Stimulated activated CD8-positive, alpha-beta memory T cell treated with anti-CD3 and anti-CD28 coated beads, Interleukin-15, amount 100 ng/mL, for 48 hours (primary cell): ENCODE data around the gene GPRC5B.
A peak's percentile ranks its signal among the peaks of the same experiment; 100 is the strongest.

Experiments used
- DNase-seq, 2 donors: peaks; one replicate each; pipeline ENCODE4 v3.0.0-alpha.2; 2020; ENCODE audit warnings: low read depth in 2 of 2

Gene GPRC5B, protein sequence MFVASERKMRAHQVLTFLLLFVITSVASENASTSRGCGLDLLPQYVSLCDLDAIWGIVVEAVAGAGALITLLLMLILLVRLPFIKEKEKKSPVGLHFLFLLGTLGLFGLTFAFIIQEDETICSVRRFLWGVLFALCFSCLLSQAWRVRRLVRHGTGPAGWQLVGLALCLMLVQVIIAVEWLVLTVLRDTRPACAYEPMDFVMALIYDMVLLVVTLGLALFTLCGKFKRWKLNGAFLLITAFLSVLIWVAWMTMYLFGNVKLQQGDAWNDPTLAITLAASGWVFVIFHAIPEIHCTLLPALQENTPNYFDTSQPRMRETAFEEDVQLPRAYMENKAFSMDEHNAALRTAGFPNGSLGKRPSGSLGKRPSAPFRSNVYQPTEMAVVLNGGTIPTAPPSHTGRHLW

DNA sequence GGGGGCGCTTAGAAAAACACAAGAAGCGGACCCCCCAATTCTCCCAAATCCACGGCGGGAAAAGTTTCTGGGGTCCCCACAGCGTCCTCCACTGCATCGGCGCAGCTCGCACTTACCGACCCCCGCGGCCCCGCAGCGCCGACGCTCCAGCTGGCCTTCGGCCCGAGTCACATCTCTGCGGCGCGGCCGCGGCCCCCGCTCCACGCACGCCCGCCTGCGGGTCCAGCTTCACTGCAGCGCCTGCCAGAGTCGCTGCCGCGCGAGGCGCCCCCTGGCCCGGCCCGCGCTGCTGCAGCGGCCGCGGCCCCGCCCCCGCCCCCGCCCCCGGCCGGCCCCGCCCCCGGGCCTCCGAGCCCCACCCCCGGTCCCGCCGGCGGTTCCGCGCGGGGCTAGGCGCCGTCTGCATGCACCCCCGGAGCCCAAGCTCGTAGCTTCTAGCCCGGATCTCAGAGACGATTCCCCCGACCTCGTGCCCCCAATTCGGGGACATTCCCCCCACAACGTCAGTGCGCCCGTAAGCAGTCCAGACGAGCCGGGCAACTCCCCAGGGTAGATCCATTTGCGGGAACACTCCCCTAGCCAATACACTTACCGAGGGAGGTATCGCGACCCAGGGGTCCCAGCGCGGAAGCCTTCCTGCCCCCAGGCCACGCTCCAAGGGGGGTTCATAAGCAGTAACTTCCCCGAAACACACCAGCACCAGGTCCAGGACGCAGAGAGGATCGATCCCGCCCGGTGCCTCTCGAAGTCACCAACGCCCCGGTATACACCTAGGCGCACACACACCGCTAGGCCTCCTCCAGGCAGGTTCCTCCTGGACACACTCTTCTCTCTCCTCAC, at the start of gene GPRC5B:
GPRC5B (minus strand) TSS at position 238 of the 840 bp plus-strand sequence. CDS start 12,003 bp downstream, outside the sequence.
- no peak for DNase-seq

DNA sequence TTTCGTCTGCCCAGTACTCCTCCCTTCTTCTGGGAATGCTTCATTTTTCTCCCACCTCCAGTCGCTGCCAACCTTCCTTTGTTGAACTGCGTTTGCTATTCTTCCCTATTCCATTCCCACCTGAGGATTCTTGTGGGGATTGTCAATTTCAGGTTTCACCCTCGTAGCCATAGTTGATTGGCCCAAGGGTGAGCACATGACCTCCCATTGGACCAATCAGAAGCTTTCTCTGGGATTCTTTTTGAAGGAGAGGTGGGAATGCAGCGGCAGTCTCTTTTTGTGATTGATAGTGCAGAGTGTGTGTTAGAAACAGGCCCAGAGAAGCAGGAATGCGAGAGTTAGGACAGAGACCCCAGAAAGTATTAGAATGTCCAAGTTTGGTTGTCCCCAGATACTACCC, 49.1 kb upstream of the GPRC5B start:
- DNase-seq: no peak

DNA sequence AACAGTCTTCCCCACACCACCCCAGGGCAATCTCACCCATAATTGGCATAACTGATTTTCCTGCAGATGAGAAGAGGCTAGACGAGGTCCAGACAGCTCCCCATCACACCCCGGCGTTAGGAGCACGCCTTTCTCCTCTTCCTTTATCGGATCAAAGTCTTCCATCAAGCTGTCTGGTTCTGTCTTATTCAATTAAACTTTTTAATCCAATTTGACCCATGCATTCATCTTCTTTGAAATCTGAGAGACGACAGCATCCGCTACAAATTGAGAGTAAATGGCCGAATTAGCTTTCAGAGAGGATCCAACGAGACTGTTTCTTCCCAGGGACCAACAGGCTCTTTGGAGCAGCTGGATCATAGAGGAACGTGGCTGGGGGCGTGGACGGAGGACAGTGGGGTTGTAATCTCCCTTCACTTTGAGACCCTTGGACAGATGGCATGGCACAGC, 44.4 kb upstream of the GPRC5B start:
- DNase-seq: no peak

DNA sequence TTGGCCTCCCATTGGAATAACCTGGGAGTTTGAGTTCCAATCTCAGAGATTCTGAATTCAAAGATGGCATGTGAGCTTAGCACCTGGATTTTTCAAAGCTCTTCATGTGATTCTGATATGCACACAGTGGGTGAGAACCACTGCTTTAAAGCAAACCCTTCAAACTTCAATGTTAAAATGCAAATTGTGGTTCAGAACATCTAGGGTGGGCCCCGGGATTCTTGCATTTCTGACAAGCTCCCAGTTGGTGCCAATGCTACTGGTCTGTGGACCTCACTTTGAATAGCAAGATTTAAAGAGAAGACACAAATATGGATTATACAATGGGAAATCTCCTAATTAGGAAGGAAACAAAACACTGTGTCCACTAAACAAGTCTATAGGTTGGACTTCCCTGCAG, 43.8 kb upstream of the GPRC5B start:
- no peak for DNase-seq

DNA sequence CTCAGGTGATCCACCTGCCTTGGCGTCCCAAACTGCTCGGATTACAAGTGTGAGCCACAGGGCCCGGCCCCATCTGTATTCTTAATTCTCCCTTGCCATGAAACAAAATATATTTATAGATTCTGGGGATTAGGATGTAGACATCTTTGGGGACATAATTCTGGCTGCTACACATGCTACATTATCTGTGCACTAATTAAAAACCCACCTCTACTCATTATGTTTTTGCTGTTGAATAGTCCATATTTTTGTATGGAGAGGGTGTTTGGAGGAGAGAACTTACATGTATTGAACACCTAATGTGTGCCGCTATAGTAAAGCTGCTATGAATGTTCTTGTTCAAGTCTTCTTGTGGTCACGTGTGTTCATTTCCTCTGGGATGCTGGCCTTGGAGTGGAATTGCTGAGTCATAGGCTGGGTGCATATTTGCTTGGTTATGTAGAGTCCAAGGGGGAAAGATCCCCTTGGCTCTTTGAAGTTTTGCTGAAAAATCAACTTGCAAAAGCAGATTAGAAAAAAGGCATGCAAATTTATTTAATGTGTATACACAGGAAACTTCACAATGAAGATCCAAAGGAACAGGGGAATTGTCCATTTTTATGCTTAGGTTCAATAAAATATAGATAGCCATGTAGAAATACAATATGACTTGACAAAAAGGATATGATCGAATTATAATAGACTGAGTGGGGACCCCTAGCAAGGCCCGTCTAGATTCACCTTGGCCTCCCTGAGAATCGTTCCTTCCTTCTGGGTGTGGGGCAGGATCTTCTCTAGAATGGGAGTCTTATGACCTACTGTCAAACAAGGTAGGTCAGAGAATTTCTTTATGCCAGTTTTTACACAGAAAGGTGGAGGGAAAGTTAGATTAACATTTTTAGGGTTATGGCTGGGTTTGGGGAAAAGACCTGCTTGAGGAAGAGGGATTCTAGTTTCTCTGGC, 42.1 kb upstream of the GPRC5B start:
- no peak for DNase-seq

DNA sequence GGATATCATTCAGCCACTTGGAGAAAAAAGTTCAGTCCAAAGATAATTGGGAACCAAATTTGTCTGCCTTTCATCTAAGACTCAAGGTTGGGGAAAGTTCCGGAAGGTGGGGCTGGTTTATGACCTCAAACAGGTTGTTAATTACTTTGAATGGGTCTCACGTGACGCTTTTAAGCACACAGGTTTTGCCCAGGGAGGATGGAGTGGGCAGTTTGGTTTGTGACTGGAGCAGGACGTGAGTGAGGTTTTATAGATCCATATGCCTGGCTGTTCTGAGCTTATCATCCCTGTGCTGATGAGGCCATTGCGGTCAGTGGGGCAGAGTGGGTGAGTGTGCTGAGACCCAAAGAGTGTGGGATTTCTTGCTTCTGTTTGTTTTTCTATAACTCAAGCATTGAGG, 38.7 kb upstream of the GPRC5B start:
- DNase-seq: no peak

DNA sequence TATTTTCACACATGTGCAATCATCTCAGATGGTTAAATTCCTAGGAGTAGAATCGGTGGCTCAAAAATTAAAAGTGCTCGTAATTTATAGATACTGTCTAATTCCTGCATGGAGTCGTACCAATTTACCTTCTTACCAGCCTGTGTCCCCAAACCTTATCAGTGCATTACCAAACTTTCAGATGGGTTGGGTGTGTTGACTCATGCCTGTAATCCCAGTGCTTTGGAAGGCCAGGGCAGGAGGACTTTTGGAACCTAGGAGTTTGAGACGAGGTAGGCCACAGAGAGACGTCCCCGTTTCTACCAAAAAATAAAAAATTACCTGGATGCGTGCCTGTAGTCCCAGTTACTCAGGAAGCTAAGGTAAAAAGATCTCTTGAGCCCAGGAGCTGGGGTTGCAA, 34.5 kb upstream of the GPRC5B start:
- no peak for DNase-seq

DNA sequence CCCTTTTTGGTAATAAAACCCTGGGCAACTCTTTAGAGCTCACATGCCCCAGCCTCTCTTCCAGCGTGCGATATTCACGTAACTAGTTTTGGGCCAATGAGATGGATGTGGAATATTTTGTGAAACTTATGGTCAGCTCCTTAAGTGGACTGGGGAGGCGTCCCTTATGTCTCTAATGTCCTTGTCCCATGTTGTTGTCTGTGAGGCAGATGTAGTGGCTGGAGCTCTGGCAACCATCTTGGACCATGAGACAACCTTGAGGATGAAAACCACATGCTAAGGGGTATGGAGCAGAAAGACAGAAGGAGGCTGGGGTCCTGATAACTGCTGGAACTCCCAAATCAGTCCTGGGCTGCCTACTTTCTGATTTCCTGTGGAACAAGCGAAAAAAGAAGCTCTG, 31.4 kb upstream of the GPRC5B start:
- no peak for DNase-seq

DNA sequence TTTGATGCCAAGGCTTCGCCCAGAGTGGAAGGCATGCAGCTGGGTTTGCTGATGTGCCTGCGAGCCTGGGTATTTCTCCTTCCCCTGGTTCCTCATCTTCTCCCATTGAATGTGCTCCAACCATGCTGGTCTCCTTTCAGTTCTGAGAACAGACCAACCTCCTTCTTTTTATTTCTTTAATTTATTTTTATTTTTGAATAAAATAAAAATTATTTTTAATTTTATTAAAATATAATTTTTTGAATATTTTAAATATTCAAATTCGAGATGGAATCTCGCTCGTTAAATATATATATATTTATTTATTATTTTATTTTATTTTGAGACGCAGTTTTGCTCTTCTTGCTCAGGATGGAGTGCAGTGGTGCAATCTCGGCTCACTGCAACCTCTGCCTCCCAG, 30.2 kb upstream of the GPRC5B start:
- no peak for DNase-seq

DNA sequence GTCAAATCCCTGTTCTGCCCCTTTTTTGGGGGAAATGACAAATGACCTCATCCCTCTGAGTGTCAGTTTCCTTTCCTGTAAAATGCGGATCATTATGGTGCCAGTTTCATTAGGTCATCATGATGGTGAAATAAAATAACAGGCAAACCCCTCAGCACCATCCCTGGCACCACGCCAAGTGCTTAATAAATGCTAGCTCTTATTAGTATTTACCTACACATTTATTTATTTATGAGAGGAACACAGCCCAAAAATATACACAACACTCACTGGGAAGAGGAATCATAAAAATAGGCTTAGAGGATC, 28.6 kb upstream of the GPRC5B start:
- no peak for DNase-seq

DNA sequence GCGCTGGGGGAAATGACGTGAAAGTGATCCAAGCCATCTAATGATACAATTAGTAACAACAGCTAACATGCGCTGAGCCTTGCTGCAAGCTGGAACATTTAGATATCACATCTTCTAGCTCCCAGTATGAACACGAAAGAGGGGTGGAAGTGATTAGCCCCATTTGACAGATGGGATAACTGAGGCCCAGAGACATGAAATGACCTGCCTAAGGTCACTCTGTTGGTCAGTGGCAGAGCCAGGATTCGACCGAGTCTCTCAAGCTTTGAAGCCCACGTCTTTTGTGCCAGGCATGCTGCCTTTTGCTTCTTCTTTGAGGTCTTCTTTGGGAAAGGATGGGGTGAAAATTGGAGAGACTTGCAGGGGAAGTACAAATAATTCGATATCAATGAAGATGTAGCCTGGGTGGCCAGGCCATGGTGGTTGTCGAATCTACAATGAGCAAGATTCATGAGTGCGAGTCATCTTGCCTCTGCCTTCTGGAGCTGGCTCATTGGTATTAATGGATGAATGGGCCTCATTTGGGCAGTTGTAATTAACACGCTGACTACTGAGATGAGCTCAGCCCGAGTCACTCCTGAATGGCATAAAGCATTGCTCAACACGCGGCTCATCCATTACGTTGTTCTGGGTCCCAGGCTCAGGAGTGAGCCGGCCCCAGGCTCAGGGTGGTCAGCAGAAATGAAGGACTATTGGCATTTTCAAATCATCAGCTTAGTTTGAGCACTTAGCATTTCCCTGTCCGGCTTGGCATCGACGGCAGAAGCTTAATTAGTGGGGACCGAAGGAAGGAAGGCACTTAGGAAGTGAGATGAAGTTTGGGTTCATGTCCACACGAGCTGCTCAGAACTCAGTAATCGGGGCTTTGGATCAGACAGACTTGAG, 28.0 kb upstream of the GPRC5B start:
- no peak for DNase-seq

DNA sequence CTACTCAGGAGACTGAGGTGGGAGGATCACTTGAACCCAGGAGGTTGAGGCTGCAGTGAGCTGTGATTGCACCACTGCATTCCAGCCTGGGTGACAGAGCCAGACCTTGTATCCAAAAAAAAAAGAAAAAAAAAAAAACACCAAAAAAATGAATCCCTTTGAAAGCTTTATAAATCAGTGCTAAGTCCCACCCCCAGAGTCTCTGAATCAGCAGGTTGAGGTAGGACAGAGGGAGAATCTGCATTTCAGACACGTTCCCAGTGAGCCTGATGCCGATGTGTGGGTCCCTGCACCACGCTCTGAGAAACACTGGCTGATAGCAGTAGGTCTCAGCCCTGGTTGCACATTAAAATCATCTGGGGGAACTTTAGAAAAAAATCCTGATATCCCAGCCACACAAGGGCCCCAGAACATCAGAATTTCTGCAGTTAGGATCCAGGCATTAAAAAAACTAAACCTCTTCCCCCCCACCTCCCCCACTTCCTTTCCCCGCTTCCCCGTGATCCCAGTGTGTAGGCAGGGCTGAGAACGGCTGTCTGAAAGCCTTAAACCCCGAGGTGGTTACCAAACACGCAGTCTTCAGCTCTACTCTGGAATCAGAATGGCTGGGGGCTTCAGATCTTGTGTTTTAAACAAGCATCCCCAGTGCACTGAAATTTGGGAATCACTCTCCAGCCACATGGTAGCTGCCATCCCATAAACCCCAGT, 27.3 kb upstream of the GPRC5B start:
- DNase-seq: no peak

DNA sequence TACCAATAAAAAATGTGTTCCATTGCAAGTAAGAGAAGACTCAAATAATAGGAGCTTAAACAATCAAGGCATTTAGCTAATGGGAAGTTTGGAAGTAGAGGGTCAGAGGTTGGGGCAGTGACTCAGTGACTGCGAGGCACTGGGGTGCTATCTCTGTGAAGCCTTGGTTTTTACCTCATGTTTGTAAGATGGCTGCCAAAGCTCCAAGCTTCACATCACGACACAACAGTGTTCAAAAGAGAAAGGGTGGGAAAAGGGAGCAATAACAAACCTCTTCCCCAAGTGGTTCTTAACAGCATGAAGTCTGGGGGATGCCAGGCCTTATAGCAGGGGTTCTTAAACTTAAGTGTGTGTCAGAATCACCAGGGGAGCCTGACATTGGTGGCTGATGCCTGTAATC, 26.6 kb upstream of the GPRC5B start:
- DNase-seq: no peak

DNA sequence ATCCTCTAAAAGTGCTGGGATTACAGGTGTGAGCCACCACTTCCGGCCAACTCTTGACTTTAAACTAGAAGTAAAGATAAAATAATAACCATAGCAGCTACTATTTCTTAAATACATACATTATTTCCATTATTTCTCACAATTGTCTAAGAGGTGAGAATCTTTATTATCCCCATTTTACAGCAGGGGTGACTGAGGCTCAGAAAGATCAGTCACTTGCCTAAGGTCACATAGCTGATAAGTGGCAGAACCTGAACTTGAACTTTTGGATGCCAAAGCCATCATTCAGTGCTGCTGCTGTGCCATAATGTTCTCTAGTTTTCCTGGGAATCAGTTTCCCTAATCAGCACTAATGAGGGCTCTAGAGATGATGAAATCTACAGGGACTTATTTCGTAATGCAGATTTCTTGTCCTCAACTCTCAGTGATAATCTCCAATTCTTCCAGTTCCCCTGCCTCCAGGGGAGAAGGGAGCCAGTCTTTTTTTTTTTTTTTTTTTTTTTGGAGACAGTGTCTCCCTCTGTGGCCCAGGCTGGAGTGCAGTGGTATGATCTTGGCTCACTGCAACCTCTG, 25.2 kb upstream of the GPRC5B start:
- no peak for DNase-seq

DNA sequence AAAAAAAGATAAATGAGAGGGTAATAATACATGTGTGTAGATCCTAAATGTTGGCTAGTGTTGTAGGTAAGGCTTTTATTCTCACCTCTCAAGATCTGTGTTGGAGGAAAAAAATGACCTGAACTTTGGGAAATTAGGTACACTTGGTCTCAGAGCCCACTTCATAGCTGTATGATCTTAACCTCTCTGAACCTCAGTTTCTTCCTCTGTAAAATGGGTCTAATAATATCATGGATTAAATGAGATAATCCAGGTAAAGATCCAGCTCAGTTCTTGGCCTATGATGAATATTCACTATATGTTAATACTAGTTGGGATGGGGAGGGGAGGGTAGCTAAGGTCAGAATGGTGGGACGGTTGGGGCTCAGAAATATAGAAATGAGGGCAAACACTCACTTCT, 24.3 kb upstream of the GPRC5B start:
- no peak for DNase-seq

DNA sequence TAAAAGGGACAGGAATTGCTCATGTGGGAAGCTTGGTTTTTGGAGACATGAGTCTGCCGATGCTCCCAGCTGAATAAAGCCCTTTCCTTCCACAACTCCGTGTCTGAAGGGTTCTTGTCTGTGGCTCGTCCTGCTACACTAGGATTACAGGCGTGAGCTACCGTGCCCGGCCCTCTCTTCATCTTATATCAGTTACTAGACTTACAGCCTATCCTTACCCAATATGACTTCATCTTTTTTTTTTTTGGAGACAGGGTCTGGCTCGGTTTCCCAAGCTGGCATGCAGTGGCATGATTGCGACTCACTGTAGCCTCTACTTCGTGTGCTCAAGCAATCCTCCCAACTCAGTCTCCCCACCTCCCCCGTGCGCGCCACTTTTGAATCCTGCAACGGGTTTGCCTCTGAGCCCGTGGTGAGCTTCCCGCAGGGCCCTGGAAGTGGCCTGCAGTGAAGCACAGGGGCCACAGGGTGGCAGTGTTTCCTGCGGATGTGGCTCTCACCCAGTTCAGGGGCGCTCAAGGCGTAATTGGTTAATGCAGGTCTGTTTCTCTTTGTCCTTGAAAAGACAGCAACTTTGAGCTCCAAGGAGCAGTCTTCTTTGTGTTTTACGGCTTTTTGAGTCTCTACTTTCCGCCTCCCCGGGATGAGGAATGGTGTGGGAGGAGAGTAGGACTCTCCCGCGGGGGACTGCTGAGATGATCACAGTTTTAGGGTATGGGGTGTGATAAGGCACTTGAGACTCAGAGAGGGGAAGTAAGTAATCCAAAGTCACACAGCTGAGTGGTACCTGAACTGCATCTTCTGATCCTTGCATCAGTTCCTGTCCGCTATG, 22.7 kb upstream of the GPRC5B start:
- peak; percentile 35 to 47 for DNase-seq

DNA sequence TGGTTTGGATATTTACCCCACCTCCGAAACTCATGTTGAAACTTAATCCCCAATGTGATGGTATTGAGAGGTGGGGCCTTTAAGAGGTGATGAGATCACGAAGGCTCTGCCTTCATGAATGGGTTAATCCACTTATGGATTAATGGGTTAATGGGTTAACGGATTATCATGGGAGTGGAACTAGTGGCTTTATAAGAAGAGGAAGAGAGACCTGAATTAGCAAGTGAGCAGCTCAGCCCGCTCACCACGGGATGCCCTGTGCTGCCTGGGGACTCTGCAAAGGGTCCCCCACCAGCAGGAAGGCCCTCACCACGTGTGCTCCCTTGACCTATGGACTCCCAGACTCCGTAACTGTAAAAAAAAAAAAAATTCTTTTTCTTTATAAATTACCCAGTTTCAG, 16.5 kb upstream of the GPRC5B start:
- no peak for DNase-seq

DNA sequence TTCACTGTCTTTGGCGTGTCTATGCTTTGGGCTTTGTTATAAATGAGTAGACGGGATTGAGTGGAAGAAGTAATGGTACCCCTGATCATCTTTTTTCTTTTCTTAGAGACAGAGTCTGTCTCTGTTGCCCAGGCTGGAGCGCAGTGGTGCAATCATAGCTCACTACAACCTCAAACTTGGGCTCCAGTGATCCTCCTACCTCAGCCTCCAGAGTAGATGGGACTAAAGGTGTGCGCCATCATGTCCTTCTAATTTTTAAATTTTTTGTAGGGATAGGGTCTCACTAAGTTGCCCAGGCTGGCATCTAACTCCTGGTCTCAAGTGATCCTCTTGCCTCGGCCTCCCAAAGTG, 14.9 kb upstream of the GPRC5B start:
- DNase-seq: no peak

DNA sequence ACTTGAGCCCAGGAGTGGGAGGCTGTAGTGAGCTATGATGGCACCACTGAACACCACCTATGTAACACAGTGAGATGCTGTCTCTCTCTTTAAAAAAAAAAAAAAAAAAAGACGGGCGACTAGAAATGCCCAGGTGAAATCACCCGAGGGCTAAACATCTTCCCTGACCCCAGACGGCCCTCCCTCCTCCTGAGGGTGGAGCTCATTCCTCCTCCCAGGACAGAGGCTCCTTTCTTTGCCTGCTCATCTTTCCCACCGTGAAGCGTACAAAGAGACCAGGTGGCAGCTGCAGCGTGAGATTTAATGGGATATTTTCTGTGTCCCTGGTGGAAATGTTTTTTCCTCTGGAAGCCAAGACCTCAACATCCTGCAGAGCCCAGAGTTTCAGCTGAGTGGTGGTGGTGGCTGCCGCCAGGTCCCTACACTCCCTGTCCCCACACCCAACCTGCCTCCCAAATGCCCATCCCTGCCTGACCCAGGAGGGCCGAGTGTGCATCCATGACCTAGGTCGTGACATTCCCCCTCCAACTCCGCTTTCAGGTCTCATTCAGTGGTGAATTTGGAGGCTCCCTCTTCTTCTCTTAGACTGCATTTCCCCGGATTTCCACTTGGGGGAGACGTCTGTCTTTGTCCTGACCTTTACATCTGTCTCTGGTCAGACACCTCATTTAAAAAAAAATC, 14.4 kb upstream of the GPRC5B start:
- DNase-seq: no peak
